GM19043 (cell line): Measurements from ENCODE around the gene VPS29.

Experiments
- ATAC-seq: cut with Tn5 transposase; IDR thresholded peaks from one replicate; pipeline ENCODE4 v1.9.1; 2021; ENCODE audit warnings: low read depth; ENCODE audit not compliant: unreplicated experiment

Gene VPS29

GRCh38 chr12:110451263-110451662, 50.6 kb downstream of the VPS29 start:
- no peak for ATAC-seq

GRCh38 chr12:110449799-110450497, 52.0 kb downstream of the VPS29 start, which contains the start of gene ARPC3:
Gene ARPC3, minus strand, starts transcription at chr12:110450337. Its CDS starts 77 bp downstream, at chr12:110450260.
- ATAC-seq = peak; percentile 88

- ATAC-seq = no peak
Observed at GRCh38 chr12:110444455-110444854, 57.5 kb downstream of the VPS29 start.
